ENCODE results near the gene MKRN1.

GRCh38 chr7:140476698-140477261 is 2.5 kb downstream of the MKRN1 start:
- TF ChIP-seq POLR2A (IDR thresholded peaks at IDR 0.05), result no peak
- TF ChIP-seq CTCF (IDR thresholded peaks at IDR 0.05), result no peak
- no peak for TF ChIP-seq EP300 (IDR thresholded peaks at IDR 0.05; ENCODE audit: low read depth)
- no peak for TF ChIP-seq POLR2AphosphoS5 (IDR thresholded peaks at IDR 0.05)

Data from transverse colon (tissue), 4 donors.